Measurements from ENCODE around the gene ANGPTL2. TPM values are rescaled to one million over a fixed set of nuclear protein-coding genes. Genes with fewer than 3 reads are reported as not detected.

Gene ANGPTL2
- polyA plus RNA-seq, 4 donors = 8.0 to 72.4 (median 13.5) TPM

DNA sequence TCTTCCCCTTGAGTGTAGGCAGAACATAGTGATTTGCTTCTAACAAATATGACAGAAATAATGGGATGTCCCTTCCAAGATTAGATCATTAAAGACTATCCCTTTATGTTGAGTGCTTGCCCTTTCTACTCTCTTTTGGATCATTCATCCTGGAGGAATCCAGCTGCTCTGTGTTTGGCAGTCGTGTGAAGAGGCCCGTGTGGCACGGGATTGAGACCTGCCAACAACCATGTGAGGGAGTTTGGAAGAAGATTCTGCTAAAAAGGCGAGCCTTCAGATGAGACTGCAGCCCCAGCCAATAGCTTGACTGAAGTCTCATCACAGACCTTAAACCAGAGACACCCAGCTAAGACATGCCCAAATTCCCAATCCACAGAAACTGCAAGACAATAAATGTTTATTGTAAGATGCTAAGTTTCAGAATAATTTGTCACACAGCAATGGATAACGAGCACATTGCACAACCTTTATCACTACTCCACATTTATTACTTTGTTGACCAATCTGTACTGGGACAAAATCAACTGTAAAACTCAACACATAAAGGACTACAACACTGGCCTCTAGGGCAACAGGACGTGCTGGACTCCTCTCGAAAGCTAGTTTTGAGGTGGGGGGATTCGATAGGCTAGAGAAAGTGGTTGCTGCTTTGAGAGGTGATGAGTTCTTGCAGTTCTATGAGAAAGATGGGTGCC, 42.8 kb downstream of the ANGPTL2 start:
- no peak for DNase-seq (ENCODE audit: low read depth in 4 of 4, low spot score in 3 of 4)

DNA sequence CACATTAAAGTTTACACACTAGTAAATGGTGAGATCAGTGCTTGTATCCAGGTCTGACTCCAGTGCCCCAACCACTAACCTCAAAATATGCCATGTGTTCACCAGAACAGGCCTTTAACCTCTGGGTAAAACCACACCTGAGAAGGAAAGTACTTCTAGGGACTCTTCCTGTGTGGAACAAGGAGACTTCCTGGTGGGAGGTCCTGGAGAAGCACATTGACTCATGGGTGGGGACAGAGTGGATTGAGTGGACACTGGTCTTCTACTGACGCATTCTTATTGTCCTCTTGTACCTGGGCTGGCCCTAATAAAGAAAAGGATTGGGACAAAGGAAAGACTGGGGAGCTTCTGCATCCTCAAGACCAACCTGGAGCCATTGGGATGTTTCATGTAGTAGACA, 43.4 kb downstream of the ANGPTL2 start:
- DNase-seq (ENCODE audit: low read depth in 4 of 4, low spot score in 3 of 4) = no peak

DNA sequence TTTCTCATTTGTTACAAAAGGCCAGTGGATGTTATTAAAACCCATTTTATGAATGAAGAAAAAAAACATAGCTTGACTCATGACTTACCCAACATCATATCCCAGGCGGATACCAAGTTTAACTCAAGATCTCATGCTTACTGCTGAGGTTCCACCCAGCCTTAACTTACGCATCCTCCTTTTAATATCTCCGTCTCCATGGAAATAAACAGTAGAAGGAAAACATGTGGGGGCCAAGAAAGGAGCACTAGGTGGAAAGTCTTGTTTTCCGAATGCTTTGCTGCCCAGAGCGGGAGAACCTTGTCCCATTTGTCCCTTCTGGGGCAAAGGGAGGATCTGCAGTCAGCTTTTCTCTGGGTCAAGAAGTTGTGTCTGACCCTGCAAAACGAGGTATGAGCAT, 44.1 kb downstream of the ANGPTL2 start:
- no peak for DNase-seq (ENCODE audit: low read depth in 4 of 4, low spot score in 3 of 4)

DNA sequence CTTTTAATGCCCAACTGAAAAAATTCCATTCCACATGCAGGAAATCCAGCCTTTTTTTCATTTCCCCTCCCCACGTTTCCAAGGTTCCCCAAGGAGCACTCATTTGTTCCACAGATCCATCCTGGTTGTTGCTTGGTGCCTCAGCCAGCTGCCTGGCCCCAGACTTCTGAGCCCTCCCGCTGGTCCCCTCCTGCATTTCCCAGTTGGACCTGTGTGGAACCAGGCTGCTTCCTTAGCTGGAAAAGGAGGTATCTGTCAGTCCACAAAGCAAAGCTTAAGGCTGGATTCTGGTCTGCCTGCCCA, 44.8 kb downstream of the ANGPTL2 start:
- DNase-seq (ENCODE audit: low read depth in 4 of 4, low spot score in 3 of 4) = no peak

DNA sequence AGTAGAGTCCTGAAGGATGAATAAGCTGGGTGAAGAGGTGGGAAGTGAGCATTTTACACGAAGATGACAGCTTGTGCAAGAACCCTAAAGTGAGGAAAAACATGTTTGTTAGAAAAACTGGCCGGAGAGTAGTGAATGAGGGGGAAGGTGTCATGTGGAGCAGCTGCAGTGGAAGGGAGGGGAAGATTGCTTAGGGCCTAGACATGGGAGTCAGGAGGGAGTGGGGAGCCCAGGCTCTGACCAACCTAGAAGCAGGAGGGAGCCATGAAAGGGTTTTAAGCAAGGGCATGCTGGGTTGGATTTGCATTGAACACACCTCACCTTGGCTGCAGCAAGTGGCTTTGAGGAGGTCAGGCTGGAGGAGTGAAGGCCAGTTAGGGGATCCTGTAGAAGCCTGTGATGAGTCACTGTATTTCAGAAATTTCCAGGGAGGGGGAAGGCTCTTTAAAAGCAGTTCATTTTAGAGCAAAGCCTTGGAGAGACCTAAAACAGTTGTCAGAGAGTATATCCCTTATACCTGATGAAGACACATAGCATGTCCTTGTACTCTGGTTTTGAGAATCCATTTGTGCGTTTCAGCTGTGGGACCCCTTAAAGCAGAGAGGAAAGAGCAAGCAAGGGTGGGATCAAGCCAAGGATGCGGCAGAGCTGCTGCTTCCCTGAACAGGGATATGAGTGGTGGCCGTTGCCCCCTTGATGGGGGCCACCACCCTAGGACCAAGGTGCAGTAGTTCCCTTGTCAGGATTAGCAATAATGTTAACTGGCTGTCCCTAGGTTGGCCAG, 45.4 kb downstream of the ANGPTL2 start:
- DNase-seq (ENCODE audit: low read depth in 4 of 4, low spot score in 3 of 4) = no peak

DNA sequence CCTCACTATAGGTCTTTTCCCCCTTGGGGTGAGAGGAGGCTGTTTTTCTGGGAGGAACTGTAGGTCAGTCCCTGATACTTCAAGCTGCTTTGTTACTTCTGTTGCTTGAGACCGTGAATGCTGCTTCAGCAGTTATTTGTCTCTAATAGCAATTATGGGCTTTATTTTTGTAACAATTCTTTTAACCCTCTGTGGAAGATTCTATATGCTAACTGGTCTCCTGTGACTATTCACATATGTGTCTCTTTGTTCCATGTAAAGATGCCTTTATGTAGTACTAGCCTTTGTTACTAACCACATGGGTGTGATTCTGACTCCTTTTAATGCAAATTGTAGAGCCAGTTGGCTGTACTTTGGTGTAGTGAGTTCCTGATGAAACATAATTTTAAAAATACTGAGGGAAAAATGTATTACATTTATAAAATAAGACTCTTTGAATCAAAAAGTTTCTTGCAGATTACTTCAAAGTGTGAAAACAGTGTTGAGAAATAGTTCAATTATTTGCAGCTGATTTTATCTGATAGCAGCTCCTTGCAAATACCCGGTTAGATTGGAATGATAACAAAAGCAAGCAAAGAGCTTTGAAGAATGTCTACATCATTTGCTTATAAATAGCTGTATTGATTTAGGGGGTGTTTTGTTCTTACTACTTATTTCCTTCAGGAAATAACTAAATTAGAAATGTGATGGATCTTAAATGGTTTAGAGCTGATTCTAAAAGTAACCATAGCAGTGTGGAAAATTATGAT, 46.6 kb downstream of the ANGPTL2 start:
- DNase-seq (ENCODE audit: low read depth in 4 of 4, low spot score in 3 of 4) = no peak

DNA sequence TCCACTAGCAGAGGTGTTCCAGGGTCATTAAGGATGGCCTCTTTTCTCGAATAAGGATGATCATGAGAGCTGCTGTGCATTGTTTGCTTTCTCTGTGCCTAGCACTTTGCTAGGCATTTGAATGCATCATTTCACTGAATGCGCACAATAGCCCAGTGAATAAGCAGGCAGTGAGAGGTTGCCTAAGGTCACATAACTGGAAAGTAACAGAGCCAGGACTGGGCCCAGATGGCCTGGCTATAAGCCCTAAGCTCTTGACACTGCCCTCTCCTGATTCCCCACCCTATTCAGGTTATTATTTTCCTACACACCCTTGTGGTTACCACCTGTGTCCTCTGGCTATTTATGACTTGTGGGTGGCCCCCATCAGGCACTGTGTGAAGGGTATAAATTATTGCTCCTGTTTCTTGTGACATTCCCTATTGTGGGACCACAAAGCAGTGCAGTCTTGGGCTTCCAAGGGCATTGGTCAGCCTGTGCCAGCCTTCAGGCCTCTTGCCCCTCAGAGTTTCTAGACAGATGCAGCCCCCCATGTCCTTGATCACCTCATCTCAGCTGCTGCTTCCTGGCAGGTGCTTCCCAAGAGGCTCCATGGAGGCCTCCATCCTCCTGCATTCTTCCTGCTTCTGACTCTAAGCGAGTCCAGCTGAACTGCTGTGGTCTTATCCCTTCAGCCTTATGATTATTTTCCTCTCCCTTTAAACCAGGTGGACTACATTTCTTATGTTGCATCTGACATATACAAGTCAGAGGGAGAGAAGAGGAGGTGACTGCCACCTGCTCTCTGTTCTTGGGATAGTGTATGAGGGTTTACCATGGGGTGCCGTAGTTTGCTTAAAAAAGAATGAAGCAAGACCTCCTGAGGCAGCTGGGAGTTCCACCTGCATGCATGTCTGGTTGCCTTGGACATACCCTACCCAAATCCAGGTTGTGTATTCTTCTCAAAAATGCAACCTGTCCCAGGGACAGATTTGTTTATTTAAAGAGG, 47.6 kb downstream of the ANGPTL2 start:
- DNase-seq (ENCODE audit: low read depth in 4 of 4, low spot score in 3 of 4) = no peak

DNA sequence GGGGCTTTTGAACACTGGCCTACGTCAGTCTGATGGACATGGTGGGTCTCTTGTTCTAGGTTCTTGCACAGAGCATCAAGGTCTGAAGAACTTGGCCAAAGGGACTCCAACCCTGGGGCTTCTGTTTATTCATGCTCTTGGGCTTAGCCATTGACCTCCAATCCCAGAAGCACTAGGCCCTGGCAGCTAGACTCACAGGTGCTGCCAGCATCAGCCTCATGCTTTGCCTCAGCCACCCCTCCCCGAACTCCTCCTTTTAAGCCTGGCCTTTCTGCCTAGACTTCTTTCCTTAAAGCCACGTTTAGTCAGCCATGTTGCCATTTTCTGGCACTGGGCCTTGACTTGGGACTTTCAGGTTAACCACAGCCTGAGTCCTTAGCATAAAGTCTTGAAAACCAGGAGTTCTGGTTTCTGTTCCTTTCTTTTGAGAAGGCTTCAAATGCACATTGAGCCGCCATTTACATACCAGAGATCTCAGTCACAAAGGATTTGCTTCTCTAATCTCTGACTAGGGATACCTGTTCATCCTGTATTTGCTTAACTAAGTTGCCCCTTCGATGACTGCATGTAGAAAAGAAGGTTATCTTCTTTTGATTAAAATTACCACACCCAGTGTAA, 54.7 kb downstream of the ANGPTL2 start:
- no peak for DNase-seq (ENCODE audit: low read depth in 4 of 4, low spot score in 3 of 4)

DNA sequence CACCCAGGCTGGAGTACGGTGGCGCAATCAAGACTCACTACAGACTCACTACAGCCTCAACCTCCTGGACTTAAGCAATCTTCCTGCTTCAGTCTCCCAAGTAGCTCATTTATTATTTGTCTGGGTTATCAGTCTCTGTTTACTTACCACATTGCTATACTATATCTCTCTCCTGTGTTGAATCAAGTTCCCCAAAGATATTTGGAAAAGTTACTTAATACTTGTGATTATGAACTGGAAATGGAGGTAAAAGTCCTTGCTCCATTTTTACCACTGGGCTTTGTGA, 55.6 kb downstream of the ANGPTL2 start:
- DNase-seq (ENCODE audit: low read depth in 4 of 4, low spot score in 3 of 4) = no peak

DNA sequence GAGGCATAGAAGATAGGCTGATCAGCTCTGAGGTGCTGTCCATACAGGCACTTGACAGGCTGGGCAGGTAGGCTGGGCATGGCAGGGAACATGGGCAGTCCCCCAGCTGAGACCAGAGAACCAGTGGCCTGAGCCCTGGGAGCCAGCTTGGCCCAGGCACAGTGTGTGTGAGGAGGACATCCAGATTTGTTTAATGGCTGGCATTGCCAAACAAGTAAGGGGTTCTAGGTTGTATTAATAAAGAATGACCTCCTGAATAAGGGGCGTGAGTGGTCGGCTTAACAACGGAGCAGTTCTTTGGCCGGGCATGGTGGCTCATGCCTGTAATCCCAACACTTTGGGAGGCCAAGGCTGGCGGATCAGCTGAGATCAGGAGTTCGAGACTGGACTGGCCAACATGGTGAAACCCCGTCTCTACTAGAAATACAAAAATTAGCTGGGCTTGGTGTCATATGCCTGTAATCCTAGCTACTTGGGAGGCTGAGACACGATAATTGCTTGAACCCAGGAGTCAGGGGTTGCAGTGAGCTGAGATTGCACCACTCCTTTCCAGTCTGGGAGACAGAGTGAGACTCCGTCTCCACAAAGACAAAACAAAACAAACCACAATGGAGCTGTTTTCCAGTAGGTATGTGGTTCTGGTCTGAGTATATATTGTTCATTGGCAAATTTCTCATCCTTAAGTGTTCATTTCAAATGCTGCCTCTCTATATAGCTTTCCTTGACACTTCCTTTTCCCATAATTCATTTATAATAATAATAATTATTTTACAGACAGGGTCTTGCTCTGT, 56.2 kb downstream of the ANGPTL2 start:
- DNase-seq (ENCODE audit: low read depth in 4 of 4, low spot score in 3 of 4) = no peak

DNA sequence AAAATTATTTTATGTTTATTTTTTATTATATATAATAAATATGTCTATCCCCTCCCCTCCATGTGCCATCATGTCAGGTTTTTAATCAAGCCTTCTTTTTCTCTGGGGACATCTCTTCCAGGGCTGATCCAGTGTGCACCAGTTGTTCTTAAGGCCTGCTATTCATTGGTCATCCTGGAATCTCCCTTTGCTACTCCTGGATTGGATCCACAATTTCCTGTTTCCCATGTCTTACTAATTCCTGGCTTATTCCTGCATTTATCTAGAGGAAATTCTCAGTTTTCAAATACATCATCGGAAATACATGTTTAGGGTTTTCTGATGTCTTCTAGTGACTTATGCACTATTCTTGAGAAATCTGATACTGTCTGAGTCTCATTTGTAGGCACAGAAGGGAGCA, 56.8 kb downstream of the ANGPTL2 start:
- DNase-seq (ENCODE audit: low read depth in 4 of 4, low spot score in 3 of 4) = no peak

DNA sequence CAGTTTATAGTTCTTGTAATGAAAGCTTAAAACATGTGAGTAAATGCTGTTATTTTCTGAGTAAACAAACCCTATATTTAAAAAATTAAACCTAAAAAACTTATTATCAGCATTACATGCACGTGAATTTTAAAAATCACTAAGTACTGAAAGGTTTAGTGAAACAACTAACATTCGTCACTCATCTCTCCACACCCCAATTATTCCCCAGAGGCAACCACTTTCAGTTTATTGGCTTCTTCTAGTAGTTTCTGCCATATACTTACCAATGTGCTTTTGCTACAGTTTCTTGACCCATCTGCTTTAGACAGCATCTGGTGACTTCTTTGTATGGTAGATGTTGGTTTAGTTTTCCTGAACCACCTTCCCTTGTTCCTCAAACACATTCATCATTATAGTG, 58.1 kb downstream of the ANGPTL2 start:
- no peak for DNase-seq (ENCODE audit: low read depth in 4 of 4, low spot score in 3 of 4)

DNA sequence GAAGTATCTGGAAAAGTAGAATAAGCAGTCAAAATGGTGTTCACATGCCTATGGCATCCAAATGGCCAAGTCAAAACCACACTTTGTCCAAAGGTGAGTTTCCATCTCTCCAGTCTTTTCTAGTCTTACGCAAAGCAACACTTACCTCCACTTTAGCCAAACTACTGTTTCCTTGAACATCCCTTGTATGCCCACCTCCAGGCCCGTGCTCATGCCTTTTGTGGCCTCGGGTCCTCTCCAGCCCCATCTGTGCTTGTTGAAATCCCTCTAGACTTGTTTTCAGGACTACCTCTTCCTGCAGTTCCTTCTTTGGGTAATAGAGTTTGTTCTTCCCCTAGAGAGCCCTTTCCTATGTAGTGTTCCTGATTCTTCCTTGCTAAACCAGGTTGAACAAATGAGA, 61.0 kb downstream of the ANGPTL2 start:
- no peak for DNase-seq (ENCODE audit: low read depth in 4 of 4, low spot score in 3 of 4)

DNA sequence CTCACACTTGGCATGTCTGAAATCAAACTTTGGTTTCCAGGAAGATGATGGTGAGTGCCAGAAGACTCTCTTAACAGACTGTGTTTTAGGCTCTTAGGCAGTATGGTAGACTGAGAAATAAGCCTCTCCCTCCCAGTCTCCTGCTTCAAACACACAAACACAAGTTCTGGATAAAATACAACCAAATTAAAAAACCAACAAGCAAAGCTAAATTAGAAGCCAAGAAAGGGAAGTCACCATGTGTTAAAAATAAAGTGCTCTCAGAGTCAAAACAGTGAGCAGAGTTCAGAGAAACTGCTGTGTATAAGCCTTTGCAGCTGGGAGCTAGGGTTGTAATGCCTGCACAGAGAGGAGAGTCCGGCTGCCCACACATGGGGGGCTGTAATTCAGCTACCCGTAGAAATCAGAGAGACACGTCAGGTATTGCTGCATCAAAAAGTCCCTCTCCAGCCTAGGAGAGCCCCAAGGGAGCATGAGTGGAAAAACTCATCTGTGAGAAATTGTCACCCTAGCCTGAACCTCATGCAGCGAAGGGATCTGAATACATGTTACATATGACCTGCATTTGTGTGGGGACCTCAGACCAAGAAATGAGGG, 62.6 kb downstream of the ANGPTL2 start:
- DNase-seq (ENCODE audit: low read depth in 4 of 4, low spot score in 3 of 4) = no peak

DNA sequence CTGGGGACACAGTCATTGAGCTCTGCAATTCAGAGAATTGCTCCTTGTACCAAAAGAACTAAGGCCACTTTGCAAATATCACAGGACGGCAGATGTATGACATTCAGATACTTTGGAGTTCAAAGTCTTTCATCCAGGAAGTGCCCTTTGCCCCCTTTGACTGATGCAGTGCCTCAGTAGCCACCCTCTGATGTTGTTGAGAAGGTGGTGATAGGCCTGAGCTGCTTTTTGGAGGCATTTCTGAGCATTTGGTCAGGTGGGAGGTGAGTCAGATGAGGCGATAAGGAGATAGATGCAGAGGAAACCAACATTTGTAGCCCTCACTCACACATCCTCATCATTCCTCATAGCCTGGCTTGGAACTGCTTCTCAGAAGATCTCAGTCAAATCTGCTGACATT, 63.4 kb downstream of the ANGPTL2 start:
- no peak for DNase-seq (ENCODE audit: low read depth in 4 of 4, low spot score in 3 of 4)

DNA sequence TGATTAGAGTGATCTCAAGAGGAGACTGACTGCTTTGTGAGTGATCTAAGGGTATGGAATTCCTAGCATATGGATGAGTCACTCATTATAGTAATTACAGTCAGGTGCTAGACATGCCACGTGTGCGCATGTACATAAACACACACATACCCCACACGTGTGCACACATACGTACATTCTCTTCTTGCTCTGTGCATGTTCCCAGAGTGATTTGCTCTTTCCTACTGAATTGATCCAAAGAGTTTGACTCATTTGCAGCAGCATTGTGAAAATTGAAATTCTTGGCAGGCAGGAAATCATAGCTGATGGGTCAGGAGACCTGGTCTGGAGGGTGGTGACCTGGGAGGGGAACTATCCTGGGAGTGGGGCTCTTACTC, 63.8 kb downstream of the ANGPTL2 start:
- DNase-seq (ENCODE audit: low read depth in 4 of 4, low spot score in 3 of 4) = no peak

DNA sequence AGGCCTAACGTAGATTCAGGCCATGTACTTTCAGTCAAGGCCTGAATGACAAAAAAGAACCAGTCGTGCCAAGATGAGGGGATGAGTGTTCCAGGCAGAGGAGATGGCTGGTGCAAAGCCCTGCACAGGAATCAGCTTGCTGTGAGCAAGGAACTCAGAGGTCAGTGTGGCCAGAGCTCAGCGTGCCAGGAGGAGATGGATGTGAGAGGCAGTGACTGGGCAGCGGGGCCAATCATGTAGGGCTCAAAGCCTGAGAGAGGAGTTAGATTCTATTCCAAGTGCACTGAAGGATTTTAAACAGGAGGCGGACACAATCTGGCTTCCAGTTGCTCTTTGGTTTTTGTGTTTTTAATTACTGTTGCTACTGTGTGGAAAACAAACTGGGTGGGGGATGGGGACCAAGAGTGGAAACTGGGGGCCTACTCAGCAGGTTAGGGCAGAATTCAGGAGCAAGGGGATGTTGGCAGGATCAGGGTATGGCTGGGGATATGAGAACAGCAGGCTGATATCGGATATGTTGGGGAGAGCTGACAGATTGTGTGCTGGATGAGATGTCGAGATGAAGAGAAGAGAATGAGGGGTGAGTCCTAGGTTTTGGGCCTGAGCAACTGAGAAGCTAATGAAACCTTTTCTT, 64.3 kb downstream of the ANGPTL2 start:
- DNase-seq (ENCODE audit: low read depth in 4 of 4, low spot score in 3 of 4) = no peak

DNA sequence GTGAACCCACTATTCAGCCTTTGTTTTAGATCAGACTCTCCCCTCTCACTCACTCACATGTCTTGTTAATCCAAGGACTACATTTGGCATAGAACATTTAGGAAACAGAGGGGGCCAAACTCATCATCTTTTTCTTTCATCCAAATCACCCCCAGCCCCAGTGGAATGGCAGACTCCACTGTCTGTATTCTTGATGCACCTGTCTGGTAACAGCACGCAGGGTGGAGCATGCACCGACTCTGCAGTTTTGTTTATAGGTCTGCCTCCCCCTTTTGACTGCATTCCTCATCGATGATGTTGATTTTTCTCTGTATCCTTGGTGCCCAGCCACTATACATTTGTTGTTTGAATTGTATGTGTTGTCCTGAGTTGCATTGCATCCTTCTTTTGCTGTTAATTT, 66.0 kb downstream of the ANGPTL2 start:
- DNase-seq (ENCODE audit: low read depth in 4 of 4, low spot score in 3 of 4) = no peak

All from left renal pelvis (tissue), 4 donors.